C1 segment of cervical spinal cord (tissue), 14 donors: ENCODE measurements around the gene WFS1.

Source experiments
- DNase-seq, 14 donors: peaks; one replicate each; lab custom pipeline; 2025; lab: John Stamatoyannopoulos, UW

WFS1 gene

DNA sequence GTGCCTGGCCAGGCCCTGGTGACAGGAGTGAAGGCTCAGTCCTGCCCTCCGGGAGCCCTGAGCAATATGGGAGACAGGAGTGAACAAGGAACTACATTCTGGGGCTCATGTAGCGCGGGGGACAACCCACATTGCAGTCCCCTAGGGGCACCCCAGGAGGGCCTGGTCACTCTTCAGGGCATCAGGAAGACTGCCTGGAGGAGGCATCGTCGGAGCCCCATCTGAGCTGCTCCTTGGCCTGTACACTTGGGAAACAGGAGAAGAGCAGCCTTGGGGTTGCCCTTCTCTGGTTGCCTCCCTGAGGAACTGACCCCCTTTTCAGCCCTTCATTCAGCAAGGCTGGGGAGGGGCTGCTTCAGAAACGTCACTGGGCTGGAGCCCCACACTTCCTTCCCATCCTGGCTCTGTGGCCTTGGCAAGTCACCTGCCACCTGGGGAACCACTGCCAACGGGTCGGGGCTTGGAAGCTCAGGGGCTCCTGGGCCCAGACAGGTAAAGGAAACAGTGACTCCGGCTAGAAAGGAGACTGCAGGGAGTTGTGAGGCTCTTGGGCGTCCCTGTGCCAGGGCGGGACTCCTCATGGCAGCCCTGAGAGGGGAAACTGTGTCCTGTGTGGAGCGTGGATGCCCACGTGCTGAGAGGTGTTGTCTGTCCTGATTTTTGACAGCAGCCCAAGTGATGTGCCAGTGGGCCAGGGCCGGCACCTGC is 10.1 kb downstream of the WFS1 start:
- DNase-seq = no peak

DNA sequence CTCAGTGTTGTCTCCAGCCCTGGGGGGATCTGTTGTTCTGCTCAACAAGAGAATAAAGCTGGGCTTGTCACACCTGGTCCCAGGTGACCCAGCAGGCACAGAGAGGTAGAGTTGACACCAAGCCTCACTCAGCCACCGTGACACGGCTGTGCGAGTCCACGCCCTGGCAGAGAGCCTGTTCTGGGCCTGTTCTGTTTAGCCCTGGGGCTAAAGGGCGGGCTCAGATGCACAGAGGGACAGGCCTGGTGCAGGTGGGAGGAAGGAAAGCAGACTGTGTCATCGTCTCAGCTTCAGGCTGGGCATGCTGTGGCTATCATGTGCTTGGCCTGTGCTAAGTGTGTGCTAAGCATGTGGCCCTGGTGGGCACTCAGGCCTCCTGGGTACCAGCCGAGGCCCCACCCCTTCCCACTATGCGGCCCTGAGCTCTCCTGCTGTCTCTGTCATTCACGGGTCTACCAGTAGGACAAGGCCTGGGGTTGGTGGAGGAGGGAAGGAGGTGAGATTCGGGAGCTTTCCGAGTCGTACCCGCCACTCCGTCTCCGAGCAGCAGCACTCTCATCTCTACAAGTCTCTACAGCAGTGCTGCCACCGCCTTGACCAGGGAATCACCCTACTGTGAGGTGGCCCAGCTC is 10.8 kb downstream of the WFS1 start:
- no peak for DNase-seq

DNA sequence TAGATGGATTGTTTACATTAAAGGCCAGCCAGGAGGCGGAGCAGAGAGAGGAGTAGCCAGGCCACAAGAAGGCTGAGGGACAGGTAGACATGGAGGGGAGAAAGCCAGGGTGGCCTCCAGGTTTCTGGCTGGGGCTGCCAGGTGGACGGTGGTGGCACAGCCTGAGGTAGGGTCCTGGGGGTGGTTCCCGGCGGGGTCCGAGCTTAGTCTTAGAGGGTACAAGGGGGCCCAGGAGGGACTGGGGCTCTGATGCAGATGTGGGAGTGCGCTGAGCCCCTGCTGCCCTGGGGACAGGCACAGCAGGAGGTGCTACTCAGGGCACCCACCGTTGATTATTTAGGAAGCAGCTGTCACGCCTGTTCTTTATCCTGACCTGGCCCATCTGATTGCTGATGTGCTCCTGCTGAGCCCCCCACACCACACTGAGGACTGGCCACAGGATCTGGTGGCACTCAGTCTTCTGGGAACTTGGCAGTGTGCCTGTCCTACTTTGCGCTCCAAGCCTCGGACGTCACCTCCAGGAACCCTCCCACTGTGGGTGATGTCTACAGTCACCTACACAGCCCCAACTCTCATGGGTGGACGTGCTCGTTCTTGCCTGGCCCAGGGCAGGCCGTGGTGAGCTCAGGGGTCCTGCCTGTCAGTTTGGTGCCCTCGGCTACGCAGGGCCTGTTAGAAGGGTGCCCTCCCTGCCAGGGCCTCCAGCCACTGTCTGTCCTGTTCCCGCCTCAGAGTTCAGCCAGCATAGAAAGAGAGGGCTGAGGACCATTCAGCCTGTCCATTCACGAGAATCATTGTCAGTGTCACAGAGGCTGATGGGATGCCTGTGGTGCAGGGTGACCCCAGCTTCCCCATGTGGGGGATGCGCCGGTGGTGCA is 12.0 kb downstream of the WFS1 start:
- peak in 9 of 14 donors; percentile 14 to 43 (median 28) for DNase-seq

DNA sequence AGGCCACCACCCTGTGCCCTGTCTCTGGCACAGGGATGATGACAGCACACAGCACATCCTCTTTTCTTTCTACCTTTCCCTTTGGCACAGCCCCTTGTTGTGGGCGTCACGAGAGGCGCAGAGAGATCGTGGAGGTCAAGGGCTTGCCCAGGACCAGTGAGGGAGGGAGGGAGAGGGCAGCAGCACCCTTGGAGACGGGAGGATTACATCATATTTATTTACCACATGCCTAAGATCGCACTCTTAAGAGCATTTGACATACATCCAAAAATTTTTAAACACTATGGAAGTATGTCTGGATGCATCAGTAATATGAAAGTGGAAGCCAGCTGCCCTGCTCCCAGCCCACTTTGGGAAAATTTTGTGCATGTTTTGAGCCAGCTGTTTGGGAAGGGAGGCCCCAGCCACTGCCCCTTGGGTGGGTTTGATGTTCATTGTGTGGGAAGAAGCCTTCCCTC is 12.7 kb downstream of the WFS1 start:
- no peak for DNase-seq

DNA sequence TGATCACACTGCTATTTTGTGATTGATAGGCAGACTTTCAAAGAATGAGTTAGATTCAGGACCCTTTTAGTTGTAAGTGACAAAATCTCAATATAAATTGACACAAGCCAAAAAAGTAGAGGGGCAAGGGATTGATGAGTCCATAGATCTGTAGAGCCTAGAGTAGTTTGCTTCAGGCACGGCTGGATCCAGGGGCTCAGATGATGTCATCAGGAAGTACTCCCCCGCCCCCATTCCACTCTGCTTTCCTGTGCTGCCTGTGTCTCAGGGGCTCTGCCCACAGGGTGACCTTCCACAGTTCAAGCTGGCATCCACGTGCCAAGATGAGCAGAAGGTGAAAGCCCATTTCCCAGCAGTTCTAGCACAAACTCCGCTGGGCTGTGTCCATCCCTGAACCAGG is 13.6 kb downstream of the WFS1 start:
- no peak for DNase-seq

DNA sequence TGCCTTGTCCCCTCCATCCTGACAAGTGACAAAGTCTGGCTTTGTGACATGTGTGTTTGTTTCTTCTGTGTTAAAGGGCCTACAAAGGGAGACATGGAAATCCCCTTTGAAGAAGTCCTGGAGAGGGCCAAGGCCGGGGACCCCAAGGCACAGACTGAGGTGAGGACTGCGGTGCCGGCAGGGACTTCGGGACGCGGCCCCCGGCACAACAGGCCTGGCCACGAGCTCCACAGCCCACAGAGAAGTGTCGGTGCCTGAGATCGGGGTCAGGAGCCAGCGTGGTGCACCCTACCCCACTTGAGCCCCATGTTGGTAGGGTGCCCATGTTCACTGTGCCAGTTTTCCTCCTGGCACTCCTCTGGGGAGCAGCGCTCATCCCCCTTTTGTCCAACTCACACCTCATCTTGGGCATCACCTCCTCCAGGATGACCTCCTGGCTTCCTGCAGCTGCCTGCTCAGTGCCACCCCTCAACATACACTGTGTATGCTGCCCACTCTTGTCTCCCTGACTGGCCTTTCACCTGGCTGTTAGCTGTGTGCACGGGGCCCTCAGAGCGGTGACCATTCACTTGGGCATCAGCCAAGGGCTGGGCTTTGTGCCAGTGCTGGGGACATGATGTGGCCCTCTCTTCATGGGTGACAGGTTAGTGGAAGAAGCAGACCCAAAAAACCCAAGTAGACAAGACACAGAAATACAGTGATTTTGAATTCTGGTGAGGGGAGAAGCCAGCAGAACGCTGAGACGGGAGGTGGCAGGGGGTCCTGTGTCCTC is 17.6 kb downstream of the WFS1 start:
- no peak for DNase-seq

DNA sequence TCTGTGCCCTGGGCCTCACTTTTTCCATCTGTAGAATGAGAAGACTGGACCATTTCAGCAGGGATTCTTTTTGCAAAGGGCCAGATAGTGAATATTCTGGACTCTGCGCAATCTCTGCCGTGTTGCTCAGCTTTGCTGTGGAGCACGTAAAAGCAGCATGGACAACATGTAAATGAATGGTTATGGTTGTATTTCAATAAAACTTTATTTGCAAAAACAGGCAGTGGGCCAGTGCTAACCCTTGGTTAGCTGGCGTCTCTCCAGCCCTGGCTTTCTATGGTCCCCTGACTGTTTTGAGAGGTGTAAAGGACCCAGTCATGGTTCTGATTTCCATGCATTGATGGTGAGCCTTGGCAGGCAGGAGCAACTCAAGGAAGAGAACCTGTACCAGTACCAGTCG is 18.7 kb downstream of the WFS1 start:
- DNase-seq = no peak

DNA sequence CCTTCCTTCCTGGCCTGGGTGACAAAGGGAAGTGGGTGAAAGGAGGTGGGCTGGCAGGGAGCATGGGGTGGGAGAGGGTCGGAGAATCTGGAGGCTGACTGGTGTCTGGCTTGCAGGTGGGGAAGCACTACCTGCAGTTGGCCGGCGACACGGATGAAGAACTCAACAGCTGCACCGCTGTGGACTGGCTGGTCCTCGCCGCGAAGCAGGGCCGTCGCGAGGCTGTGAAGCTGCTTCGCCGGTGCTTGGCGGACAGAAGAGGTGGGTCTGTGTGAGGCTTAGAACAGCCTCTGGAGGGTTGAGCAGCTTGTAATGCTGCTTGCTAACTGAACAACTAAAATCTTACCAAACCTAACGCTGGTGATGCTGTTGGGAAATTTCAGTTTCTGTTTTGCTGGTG is 19.2 kb downstream of the WFS1 start:
- DNase-seq = no peak

DNA sequence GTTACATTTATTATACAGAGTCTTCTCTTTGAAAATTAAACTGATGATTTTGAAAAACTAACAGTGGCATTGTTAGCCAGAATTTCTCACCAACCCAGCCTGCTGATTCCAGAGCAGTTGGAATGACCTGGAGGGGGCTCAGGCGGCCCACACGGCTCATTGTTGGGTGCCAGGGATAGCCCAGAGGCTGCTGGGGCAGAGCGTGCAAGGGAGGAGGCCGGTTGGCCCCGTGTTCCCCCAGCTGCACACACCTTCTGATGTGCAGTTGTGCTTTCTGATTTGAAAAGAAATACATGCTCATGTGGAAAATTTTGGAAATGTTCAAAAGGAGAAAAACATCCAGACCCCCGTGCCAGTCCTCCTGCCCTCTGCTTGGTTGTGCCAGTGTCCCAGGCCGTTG is 20.6 kb downstream of the WFS1 start:
- no peak for DNase-seq

DNA sequence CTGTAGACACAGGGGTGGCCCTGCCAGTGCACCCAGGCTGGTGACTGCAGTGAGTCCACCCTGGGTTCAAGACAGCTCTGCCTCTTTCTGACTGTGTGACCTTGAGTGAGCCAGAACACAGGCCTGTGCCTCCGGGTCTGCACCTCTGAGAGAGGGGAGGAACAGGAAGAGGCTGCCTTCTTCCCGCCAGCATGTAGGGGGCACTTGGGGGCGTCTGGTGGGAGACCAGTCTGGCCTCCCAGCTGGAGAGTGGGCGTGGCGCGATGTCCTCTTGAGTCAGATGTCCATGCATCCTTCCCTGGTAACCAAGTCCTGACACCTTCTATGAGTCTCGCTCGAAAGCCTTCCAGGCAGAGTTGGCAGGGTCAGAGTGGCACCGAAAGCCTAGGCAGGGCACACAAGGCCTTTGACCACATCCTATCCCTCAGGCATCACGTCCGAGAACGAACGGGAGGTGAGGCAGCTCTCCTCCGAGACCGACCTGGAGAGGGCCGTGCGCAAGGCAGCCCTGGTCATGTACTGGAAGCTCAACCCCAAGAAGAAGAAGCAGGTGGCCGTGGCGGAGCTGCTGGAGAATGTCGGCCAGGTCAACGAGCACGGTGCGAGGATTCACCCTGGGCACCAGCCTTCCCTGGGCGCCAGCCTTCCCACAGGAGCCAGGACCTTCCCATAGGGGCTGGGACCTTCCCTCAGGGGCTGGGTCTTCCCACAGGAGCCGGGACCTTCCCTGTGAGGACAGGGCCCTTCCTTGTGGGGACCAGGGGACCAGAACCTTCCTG is 21.3 kb downstream of the WFS1 start:
- no peak for DNase-seq

DNA sequence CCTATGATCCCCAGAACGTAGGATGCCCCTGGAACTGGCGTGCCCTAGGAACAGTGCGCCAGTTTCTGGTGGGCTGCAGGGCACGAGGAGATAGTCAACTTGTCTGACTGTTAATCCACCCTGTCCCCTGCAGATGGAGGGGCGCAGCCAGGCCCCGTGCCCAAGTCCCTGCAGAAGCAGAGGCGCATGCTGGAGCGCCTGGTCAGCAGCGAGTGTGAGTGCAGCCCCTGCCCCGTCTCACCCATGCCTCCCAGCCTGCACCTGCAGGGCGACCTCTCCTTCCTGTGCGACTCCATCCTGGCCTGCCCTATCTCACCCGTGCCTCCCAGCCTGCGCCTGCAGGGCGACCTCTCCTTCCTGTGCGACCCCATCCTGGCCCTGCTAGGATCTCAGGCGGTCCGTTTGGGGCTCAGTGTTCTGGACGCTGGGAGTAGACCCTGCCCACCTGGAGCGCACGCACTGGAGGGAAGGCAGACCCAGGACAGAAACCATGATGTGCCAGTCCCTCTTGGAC is 22.2 kb downstream of the WFS1 start:
- no peak for DNase-seq

DNA sequence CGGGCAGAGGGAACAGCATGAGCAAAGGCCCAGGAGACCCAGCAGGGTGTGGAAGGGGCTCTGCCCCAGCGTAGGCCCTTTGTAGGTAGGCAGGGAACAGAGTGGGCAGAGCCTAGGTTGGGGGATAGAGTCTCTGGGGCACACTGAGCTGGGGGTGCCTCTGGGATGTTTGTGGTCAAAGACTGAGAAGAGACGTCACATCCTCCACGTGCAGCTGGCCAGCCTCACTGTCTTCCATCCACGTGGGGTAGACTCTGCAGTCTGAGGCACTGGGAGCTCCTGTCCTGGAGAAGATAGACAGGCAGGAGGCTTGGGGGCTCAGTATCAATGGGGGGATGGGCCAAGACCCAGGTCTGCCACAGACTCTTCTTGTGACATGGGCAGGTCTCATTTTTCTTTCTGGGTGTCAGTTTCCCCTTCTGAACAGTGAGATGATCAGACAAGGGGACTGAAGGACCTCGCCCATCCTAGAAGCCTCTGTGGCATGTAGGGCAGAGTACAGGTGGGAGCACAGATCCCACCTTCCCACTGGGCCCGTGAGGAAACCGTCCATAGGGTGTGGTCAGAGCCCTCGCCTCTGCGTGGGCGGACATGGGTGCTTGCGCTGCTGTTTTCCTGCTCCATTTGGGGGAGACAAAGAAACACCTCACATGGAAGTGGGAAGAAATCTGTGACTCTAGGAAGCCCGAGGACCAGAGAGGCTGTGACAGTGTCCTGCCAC is 22.9 kb downstream of the WFS1 start:
- no peak for DNase-seq

DNA sequence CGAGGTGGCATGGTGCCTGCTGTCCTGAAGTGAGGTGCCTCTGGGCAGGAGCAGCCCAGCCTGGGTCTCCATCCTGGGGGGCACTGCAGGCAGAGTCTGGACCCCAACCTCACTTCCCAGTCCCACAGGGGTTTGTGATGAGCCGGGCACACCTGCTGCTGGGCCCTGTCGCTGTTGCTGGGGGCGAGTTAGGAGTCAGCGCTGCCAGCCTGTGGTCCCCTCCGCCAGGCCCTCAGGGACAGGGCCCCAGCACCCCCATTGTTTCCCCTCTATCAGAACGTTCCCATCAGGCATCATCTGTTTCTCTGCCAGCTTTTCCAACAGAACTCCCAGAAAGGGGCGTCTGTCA is 23.4 kb downstream of the WFS1 start:
- no peak for DNase-seq

DNA sequence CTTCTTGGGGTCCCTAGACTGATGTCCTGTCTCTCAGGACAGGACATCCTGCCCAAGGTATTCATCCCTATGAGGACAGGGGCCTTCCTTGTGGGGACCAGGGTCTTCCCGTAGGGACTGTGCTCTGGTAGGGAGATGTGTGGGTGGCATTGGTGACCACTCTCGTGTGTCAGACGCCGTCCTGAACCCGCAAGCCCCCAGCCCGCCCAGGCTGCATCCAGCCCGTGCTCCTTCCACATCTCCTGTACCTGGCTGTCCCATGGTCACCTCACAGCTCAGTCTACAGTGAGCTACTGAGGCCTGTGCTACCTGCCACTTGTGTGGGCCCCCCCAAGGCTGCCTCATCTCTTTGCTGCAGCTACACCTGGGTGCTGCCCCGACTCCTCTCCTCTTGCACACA is 24.0 kb downstream of the WFS1 start:
- no peak for DNase-seq

DNA sequence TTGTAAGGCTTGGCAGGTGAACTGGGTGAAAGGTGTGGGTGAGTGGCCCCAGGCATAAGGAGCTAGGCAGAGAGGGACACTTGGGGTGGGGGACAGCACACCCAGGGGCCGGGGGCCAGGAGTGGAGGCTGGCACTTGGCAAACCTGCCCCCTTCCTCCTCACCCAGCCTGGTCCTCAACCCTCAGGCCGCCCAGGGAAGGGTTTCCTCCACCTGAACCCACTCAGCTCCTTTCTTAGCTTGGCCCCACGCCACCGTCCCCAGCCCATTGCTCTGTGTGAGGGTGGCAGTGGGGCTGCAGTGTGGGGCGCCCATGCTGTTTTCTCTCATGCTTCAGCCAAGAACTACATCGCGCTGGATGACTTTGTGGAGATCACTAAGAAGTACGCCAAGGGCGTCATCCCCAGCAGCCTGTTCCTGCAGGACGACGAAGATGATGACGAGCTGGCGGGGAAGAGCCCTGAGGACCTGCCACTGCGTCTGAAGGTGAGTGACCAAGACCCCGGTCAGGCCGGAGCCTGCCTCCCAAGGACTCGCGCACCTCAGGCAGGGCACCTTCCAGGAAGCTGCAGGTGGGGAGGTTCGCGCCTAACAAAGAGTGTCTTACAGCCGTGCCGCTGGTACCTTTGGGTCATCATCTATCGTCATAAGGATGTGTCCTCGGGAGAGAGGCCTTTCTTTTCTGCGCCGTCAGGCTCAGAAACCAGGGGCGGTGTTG is 25.2 kb downstream of the WFS1 start:
- DNase-seq = no peak

DNA sequence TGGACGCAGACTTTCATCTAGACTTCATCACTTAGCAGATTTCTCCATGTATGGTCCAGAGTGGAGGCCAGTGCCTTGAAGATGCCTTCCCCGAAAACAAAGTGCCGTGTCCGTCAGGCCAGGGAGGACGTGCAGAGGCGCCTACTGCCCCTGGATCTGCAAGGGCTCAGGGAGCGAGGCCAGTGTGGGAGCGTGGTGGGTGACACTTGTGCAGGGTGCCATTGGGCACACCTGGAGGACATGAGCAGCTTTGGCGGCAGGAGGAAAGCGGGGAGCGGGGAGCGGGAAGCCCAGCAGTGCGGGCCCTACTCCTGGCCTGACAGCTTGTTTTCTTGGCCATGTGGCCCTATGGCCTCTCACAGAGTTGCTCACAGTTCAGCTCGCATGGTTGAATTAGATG is 25.8 kb downstream of the WFS1 start:
- no peak for DNase-seq

DNA sequence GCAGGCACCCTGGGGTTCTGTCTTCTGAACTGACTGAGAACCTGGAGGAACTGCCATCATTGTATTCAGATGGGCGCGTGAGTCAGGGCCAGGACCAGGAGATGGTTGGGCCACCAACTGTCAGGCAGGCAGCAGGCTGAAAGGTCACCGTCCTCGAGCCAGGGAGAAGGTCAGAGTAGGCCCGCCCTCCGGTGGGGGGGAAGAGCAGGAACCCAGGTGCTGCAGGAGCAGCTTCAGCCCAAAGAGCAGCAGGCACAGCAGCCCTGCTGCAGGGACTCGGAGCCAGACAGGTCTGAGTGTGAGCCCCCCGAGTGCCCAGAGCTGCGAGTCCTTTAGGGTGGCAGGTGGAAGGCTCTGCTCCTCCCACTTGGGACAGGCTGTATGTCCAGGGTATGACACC is 26.4 kb downstream of the WFS1 start:
- no peak for DNase-seq

DNA sequence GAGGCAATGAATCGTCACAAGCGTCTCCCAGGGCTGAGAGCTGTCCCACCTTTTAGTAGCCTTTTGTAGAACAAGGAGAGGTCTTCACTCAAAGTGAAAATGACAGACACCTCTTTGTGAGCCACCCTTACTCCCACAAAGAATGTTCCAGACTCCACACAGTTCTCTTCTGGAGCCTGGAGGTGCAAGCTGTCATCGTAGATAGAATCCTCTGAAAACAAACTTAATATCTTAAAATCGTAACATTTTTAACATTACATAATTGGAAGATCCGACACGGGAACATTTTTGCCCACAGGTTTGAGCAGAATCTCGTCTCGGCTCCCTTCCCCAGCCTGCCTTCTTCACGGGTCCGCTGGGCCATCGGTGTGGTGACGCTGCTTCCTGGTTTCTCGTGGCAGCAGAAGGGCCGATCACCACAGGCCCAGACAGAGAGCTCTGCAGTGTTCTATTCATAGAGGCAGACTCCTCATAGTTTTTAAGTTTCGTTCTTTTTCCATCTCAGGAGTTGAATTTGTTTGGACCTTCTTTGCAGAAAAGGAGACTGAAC is 27.7 kb downstream of the WFS1 start:
- no peak for DNase-seq

DNA sequence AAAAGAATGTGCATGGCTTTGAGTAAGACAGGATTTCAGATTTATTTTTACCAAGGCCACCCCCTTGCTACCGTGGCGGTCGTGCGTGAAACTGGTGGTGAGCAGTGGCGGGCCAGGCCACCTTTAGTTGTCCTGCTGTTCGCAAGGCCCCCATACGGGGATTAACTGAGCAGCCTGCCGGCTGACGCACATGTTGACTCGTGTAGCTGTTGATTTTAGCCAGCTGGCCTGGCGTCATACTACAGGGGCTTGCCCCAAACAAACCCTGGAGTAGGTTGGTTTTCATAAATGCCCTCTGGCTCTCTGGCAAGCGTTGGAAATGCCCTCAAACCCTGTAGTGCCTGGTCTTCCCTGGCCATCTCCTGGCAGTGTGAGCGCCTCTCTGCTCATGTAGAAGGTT is 28.4 kb downstream of the WFS1 start:
- DNase-seq = no peak
